IMR-90 (cell line): ENCODE measurements around the gene HAX1. TPM values are rescaled to one million over a fixed set of nuclear protein-coding genes. Genes with fewer than 3 reads are reported as not detected.

Experiments used
- ATAC-seq: fragments of 200-7000 bp; cut with Tn5 transposase; 2 replicates; pipeline ENCODE4 v1.9.1; 2020; ENCODE audit warnings: low read depth, mild to moderate bottlenecking, moderate library complexity
- BruUV-seq: library from RNA; stranded (reverse); fragments of 400-500 nt; replicated peaks from 2 replicates; lab custom pipeline; 2021; lab: Mats Ljungman, UMichigan
- CTCF ChIA-PET: fragments of 300-600 bp; formaldehyde crosslinking; extraction: SDS; loops from one replicate; lab custom pipeline; 2021; ENCODE audit warnings: antibody characterized with exemption; lab: Yijun Ruan, JAX
- POLR2A ChIA-PET: fragments of 300-600 bp; sonication (Branson Sonifier 250); formaldehyde crosslinking; loops from one replicate; lab custom pipeline; 2022; ENCODE audit warnings: antibody characterized with exemption; ENCODE audit not compliant: unreplicated experiment; lab: Charles Lee
- DNase-seq: peaks from one replicate; pipeline ENCODE4 v3.0.0; 2013
- H2AFZ ChIP-seq: replicated peaks from 2 replicates; pipeline ENCODE3; 2013; ENCODE audit warnings: low read length, mild to moderate bottlenecking; ENCODE audit not compliant: poor library complexity
- H2AK5ac ChIP-seq: 2 replicates; pipeline ENCODE4 v1.6.1; 2013; ENCODE audit warnings: low read depth, low read length, inconsistent platforms
- H2AK9ac ChIP-seq: replicated peaks from 2 replicates; pipeline ENCODE3; 2013; ENCODE audit warnings: mild to moderate bottlenecking, low read depth, low read length, moderate library complexity; ENCODE audit not compliant: poor library complexity
- H2BK120ac ChIP-seq: 2 replicates; pipeline ENCODE4 v1.6.1; 2013; ENCODE audit warnings: low read depth, low read length, inconsistent platforms
- H2BK15ac ChIP-seq: 3 replicates; pipeline ENCODE4 v1.6.1; 2013; ENCODE audit warnings: low read depth, low read length, inconsistent platforms
- H2BK20ac ChIP-seq: 2 replicates; pipeline ENCODE4 v1.6.1; 2013; ENCODE audit warnings: low read depth, mild to moderate bottlenecking, inconsistent platforms, low read length, moderate library complexity
- H2BK5ac ChIP-seq: 2 replicates; pipeline ENCODE4 v1.6.1; 2013; ENCODE audit warnings: mild to moderate bottlenecking, low read depth, low read length, inconsistent platforms; ENCODE audit not compliant: poor library complexity, severe bottlenecking
- H3K14ac ChIP-seq: replicated peaks from 2 replicates; pipeline ENCODE4 v1.6.1; 2013; ENCODE audit warnings: low read depth, low read length, inconsistent platforms
- H3K18ac ChIP-seq: 2 replicates; pipeline ENCODE4 v1.6.1; 2013; ENCODE audit warnings: low read depth, low read length, control low read depth
- H3K23ac ChIP-seq: 2 replicates; pipeline ENCODE4 v1.6.1; 2013; ENCODE audit warnings: low read depth, low read length, inconsistent platforms
- H3K27ac ChIP-seq: 2 replicates; pipeline ENCODE4 v1.5.1; 2013; ENCODE audit warnings: mild to moderate bottlenecking, control low read depth, low read length; ENCODE audit not compliant: insufficient read depth
- H3K27me3 ChIP-seq: 2 replicates; pipeline ENCODE4 v1.6.1; 2013; ENCODE audit warnings: low read length; ENCODE audit not compliant: control insufficient read depth, insufficient read depth
- H3K36me3 ChIP-seq: 2 replicates; pipeline ENCODE4 v1.6.1; 2013; ENCODE audit warnings: low read length, mixed read lengths; ENCODE audit not compliant: control insufficient read depth, insufficient read depth
- H3K4ac ChIP-seq: 2 replicates; pipeline ENCODE4 v1.6.1; 2013; ENCODE audit warnings: low read depth, low read length, inconsistent platforms
- H3K4me1 ChIP-seq: 2 replicates; pipeline ENCODE4 v1.6.1; 2013; ENCODE audit warnings: low read length, mixed read lengths; ENCODE audit not compliant: control insufficient read depth, insufficient read depth
- H3K4me2 ChIP-seq: 2 replicates; pipeline ENCODE4 v1.6.1; 2013; ENCODE audit warnings: low read depth, mild to moderate bottlenecking, control low read depth, low read length, moderate library complexity
- H3K4me3 ChIP-seq: 2 replicates; pipeline ENCODE4 v1.5.1; 2013; ENCODE audit warnings: low read depth, mild to moderate bottlenecking, control low read depth, low read length, moderate library complexity; ENCODE audit not compliant: insufficient read depth
- H3K56ac ChIP-seq: 2 replicates; pipeline ENCODE4 v1.6.1; 2013; ENCODE audit warnings: low read length, inconsistent platforms; ENCODE audit not compliant: insufficient read depth; ENCODE audit errors: extremely low read depth
- H3K79me1 ChIP-seq, 2 experiments: 2 replicates each; pipeline ENCODE4 v1.6.1; 2013; ENCODE audit warnings: low read length in 2 of 2, inconsistent platforms in 1 of 2, low read depth in 1 of 2
- H3K9ac ChIP-seq: 2 replicates; pipeline ENCODE4 v1.6.1; 2013; ENCODE audit warnings: low read depth, low read length, control low read depth
- H3K9me1 ChIP-seq: 2 replicates; pipeline ENCODE4 v1.6.1; 2013; ENCODE audit warnings: low read length, inconsistent platforms; ENCODE audit not compliant: insufficient read depth
- H3K9me3 ChIP-seq: 2 replicates; pipeline ENCODE4 v1.6.1; 2013; ENCODE audit warnings: low read length; ENCODE audit not compliant: control insufficient read depth, insufficient read depth
- H4K20me1 ChIP-seq: 2 replicates; pipeline ENCODE4 v1.6.1; 2013; ENCODE audit warnings: low read length, inconsistent platforms; ENCODE audit not compliant: insufficient read depth
- H4K5ac ChIP-seq: 2 replicates; pipeline ENCODE4 v1.6.1; 2013; ENCODE audit warnings: mild to moderate bottlenecking, low read depth, low read length, control low read depth
- H4K8ac ChIP-seq, 2 experiments: 2 replicates each; pipeline ENCODE4 v1.6.1; 2013; ENCODE audit warnings: low read depth in 2 of 2, low read length in 2 of 2, control low read depth in 1 of 2, inconsistent platforms in 1 of 2
- H4K91ac ChIP-seq: 2 replicates; pipeline ENCODE4 v1.6.1; 2013; ENCODE audit warnings: low read depth, low read length, inconsistent platforms; ENCODE audit not compliant: insufficient read depth
- BHLHE40 ChIP-seq: fragments of 150-350 bp; IDR thresholded peaks from 2 replicates; pipeline ENCODE4 v1.6.1; 2016; ENCODE audit warnings: mild to moderate bottlenecking, low read depth, low read length
- CEBPB ChIP-seq: IDR thresholded peaks from 2 replicates; pipeline ENCODE4 v1.6.1; 2012; ENCODE audit warnings: low read depth, low read length, improper control_type of control experiment
- CHD1 ChIP-seq: IDR thresholded peaks from 2 replicates; pipeline ENCODE4 v1.6.1; 2012; ENCODE audit warnings: low read depth, low read length, improper control_type of control experiment
- CTCF ChIP-seq: conservative IDR thresholded peaks from 2 replicates; pipeline ENCODE4 v1.5.1; 2012; ENCODE audit warnings: mild to moderate bottlenecking, low read depth, low read length, improper control_type of control experiment
- ELK1 ChIP-seq: fragments of 150-350 bp; IDR thresholded peaks from 2 replicates; pipeline ENCODE4 v1.6.1; 2016; ENCODE audit warnings: low read depth, mild to moderate bottlenecking, low read length, moderate library complexity, borderline replicate concordance
- FOS ChIP-seq: fragments of 150-350 bp; IDR thresholded peaks from 2 replicates; pipeline ENCODE4 v1.6.1; 2016; ENCODE audit warnings: low read depth, low read length
- MAFK ChIP-seq: IDR thresholded peaks from 2 replicates; pipeline ENCODE4 v1.6.1; 2012; ENCODE audit warnings: low read depth, low read length, improper control_type of control experiment
- MAZ ChIP-seq: IDR thresholded peaks from 2 replicates; pipeline ENCODE4 v1.6.1; 2012; ENCODE audit warnings: low read depth, mild to moderate bottlenecking, low read length, improper control_type of control experiment, moderate library complexity, borderline replicate concordance
- MXI1 ChIP-seq: IDR thresholded peaks from 2 replicates; pipeline ENCODE4 v1.6.1; 2012; ENCODE audit warnings: low read depth, mild to moderate bottlenecking, low read length, moderate library complexity, borderline replicate concordance
- NFE2L2 ChIP-seq: fragments of 150-350 bp; IDR thresholded peaks from 2 replicates; pipeline ENCODE4 v1.6.1; 2016; ENCODE audit warnings: low read depth, mild to moderate bottlenecking, low read length
- POLR2A ChIP-seq: IDR thresholded peaks from 2 replicates; pipeline ENCODE4 v1.6.1; 2012; ENCODE audit warnings: mild to moderate bottlenecking, low read depth, low read length
- RAD21 ChIP-seq: IDR thresholded peaks from 2 replicates; pipeline ENCODE4 v1.6.1; 2012; ENCODE audit warnings: low read length, improper control_type of control experiment
- RCOR1 ChIP-seq: IDR thresholded peaks from 2 replicates; pipeline ENCODE4 v1.6.1; 2012; ENCODE audit warnings: mild to moderate bottlenecking, low read length, improper control_type of control experiment; ENCODE audit not compliant: insufficient replicate concordance
- RFX5 ChIP-seq: IDR thresholded peaks from 2 replicates; pipeline ENCODE4 v1.8.0; 2012; ENCODE audit warnings: low read depth, mild to moderate bottlenecking, low read length, moderate library complexity
- SMC3 ChIP-seq: fragments of 150-350 bp; IDR thresholded peaks from 2 replicates; pipeline ENCODE4 v1.6.1; 2016; ENCODE audit warnings: low read depth, mild to moderate bottlenecking, antibody characterized with exemption, low read length, moderate library complexity
- USF2 ChIP-seq: fragments of 150-350 bp; IDR thresholded peaks from 2 replicates; pipeline ENCODE4 v1.6.1; 2017; ENCODE audit warnings: mild to moderate bottlenecking, antibody characterized with exemption, low read length, low read depth
- WGBS, 2 experiments: methylation state at CpG; one replicate each; pipeline versions ENCODE4 v1.1.5 to v1.1.7; 2013; ENCODE audit warnings: missing lambda C conversion rate in 2 of 2; ENCODE audit not compliant: insufficient read length in 1 of 2; ENCODE audit errors: extremely low coverage in 2 of 2; 5-methylcytosine and 5-hydroxymethylcytosine counted together
- dilution Hi-C: fragments of 300-500 bp; cut with HindIII; formaldehyde crosslinking; loops from one replicate; pipeline ENCODE4 v1.14.3; 2018; ENCODE audit warnings: low sequenced_read_pairs; ENCODE audit not compliant: unreplicated experiment
- in situ Hi-C: fragments of 300-500 bp; cut with MboI; formaldehyde crosslinking; loops from 3 replicates; pipeline ENCODE4 v1.14.3; 2019; ENCODE audit warnings: low sequenced_read_pairs, inconsistent platforms, mixed read lengths
- intact Hi-C: fragments of 100-400 bp; cut with micrococcal nuclease; formaldehyde crosslinking; loops from 2 replicates; pipeline ENCODE4 v1.10.0; 2022
- polyA plus RNA-seq, 3 experiments: library from polyadenylated mRNA; depleted of rRNA; stranded (reverse); fragments of >200 nt; gene quantifications; 2 replicates each; pipeline ENCODE4 v1.2.3, GENCODE V29; 2012; ENCODE audit warnings: low replicate concordance in 1 of 3
- total RNA-seq: library from RNA; depleted of rRNA; stranded (reverse); fragments of >200 nt; gene quantifications from 2 replicates; pipeline ENCODE4 v1.2.3, GENCODE V29; 2012

Gene HAX1
- total and polyA plus RNA-seq, 2 of the 4 experiments (the other 2 are of a cell fraction): 117 to 146 TPM

GRCh38 chr1:154290921-154291320 is 18.5 kb downstream of the HAX1 start:
- Histone ChIP-seq H3K4me2 (no peak overlapping the region), H3K56ac (no peak overlapping the region), H3K9me1 (no peaks in the 10 kb centered on the region), H2AK5ac (no peak overlapping the region), H3K4me3 (no peak overlapping the region), H3K27ac (no peak overlapping the region), H3K14ac (no peak overlapping the region), H3K18ac (no peak overlapping the region), H3K27me3 (peaks cover 4% of the 10 kb centered on the region), H2AFZ (no peak overlapping the region), H2BK120ac (no peak overlapping the region), H4K8ac (no peak overlapping the region), H2AK9ac (no peak overlapping the region), H3K79me1 (no peaks in the 10 kb centered on the region), H2BK5ac (no peak overlapping the region), H4K20me1 (no peaks in the 10 kb centered on the region), H3K9ac (no peak overlapping the region), H2BK20ac (no peak overlapping the region), H3K4me1 (no peaks in the 10 kb centered on the region), H4K91ac (no peak overlapping the region), H3K4ac (no peak overlapping the region), H3K23ac (no peak overlapping the region), H4K5ac (no peak overlapping the region), H3K9me3 (peaks cover 15% of the 10 kb centered on the region), H3K36me3 (no peaks in the 10 kb centered on the region), H2BK15ac (no peak overlapping the region)
- intact Hi-C loops (no loop called here), in situ Hi-C loops (no loop called here), dilution Hi-C loops (no loop called here)
- CTCF ChIA-PET: no interaction called here
- no peak for TF ChIP-seq RFX5
- TF ChIP-seq MXI1: no peak
- no peak for TF ChIP-seq CEBPB
- no peak for TF ChIP-seq FOS
- no peak for TF ChIP-seq POLR2A
- TF ChIP-seq RAD21: no peak
- no peak for TF ChIP-seq USF2
- no peak for TF ChIP-seq NFE2L2
- TF ChIP-seq RCOR1: no peak
- no peak for TF ChIP-seq SMC3
- no peak for TF ChIP-seq ELK1
- no peak for TF ChIP-seq BHLHE40
- TF ChIP-seq CHD1: no peak
- TF ChIP-seq MAFK: no peak
- no peak for TF ChIP-seq CTCF
- no peak for TF ChIP-seq MAZ
- POLR2A ChIA-PET: interaction anchor here (0.6 kb wide), 1 partner anchor 75 kb away, joined by 5 read pairs; no protein-coding TSS in a partner anchor
- no CpG with 5 or more reads among the region's 1 CpG for WGBS, 2 experiments
- no peak for DNase-seq
- no peak for ATAC-seq
- BruUV-seq: no TSS peak
